Hematopoietic multipotent progenitor cell treated with erythropoietin and hydrocortisone succinate and interleukin-3 and kit ligand, for 17 days (in vitro differentiated cells): ENCODE results near the gene KCNJ4.

Experiments
- DNase-seq: peaks from one replicate; pipeline ENCODE4 v3.0.0-alpha.2; 2015; ENCODE audit warnings: low spot score

The KCNJ4 gene

DNA sequence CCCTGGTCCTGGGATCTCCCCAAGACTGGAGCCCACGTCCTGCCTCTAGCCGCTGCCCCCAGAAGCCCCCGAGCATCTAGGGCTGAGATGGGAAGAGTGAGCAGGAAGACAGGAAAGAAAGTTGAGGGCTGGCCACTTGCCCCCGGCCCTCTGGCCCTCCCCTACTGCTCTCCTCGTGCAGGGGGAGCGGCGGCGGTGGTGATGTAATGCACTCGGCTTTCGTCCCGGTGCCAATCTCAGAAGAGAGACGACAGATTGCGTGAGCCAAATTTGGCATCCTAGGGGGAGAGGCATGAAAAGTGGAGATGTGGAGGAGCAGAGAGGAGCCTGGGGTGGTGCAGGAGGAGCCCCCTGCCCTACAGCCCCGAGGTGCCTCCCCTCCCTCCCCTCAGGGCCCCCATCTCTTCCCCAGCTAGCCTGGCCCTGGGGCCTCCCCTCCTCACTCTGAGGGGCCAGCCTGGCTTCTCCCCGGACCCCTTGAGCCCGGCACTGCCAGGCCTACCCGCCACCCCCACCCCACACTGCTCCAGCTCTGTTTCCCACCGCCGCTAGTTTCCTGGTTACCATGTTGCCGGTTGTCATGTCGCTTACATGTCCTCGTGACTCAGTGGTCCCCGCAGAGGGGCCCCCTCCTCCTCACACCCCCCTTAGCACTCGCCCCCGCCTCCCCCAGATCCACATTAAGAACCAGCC, 2.5 kb downstream of the KCNJ4 start:
- no peak for DNase-seq

DNA sequence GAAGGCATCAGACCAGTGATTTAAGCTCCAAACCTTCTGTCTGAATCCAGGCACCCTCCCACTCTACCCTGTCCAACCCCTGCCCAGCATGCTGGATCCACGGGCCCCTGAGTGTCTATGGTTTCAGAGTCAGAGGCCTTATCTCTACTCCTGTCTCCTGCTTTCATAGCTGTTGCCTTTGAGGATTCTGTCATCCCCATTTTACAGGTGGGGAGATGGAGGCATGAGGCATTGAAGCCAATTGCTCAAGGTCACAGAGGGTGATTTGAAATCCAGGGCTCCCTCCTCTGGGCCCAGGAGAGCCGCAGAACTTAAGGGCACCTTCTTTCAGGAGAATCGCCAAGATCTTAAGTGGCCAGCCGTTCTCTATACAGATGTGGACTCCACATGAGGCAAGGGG, 3.1 kb downstream of the KCNJ4 start:
- DNase-seq = no peak

- DNase-seq = no peak
These were observed 3.6 kb downstream of the KCNJ4 start for GRCh38 chr22:38451404-38451803.

DNA sequence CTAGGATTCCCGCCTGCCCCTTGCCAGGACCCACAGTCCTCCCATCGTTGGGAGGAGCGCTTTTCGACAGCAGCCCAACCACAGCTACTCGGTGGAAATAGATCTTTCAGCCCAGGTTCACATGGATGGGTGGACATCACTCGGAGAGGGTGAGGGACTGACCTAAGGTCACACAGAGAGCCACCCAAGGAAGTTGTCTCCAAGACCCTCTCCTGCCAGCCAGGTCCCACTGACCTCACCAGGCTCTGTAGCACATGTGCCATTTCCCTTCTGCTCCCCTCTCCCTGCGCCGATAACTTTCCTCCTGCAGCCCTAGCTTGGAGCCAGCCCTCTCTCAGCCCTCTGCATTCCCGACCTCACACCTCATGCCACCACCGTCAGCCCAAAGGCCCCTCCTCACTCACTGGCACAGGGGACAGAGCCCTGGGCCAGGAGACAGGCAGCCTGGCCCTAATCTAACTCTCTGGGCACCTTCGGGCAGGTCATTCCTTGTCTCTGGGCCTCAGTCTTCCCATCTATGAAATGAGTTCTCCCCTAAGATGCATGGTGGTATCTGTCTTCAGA, 4.7 kb downstream of the KCNJ4 start:
- no peak for DNase-seq

GRCh38 chr22:38449776-38450175, 5.2 kb downstream of the KCNJ4 start:
- DNase-seq = no peak

DNA sequence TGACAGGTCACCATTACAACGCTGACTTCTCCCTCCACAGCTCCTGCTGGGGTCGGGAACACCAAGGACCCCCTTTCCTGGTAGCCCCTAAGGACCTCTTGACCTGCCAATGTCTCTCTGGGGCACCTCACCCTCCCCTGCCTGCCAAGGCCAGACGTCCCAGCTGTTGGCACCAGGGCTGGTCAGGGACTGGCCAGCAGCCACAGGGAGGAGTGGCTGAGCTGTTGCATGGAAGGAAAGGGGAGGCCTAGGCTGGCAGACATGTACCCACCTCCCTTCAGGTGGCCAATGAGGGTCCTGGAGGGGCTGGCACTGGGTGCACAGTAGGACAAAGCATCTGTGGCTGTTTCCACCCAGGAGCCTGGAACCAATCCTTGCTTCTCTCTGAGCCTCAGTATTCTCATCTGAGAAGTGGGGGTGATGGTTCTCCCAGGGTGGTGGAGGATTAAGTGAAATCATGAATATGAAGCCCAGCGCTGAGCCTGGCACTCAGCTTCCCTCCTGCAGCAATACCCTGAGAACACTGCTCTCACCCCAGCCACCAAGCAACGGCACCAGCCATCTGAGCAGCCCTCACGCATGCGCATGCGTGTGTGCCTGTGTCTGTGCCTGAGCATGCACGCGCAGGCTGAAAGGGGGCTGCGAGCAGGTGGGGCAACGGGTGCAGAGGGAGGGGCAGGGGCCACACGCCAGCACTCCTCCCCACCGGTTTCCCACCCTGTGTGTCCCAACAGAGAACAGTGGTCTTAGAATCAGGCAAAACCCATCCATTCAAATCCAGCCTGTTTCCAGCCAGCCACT, 5.9 kb downstream of the KCNJ4 start:
- no peak for DNase-seq

DNA sequence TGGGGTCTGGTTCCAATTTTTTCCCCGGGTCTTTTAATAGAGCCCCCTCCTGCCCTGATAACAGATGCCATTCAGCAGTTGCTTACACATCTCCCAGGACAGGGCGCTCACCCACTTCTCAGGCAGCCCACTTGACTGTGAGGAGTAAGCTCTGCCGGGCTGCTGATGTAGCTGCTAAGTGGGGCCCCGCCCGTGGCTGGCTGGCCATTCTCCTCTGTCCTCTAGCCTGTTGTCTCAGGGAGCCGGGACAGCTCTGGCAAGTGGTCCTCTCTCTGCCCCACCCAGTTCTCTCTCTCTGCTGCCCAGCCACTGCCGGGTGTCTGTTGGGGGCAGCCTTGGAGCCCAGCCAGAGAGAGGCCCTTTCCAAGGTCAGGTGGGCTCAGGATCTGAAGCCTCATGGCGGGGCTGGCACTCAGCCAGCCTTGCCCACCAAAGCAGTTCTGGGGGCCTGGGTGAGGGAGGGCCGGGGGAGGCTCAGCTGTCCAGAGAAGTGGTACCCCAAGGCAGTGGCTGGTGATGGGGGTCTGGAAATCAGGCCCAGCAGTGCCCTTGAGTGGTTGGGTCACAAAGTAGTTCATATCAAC, 8.9 kb downstream of the KCNJ4 start:
- DNase-seq = no peak

DNA sequence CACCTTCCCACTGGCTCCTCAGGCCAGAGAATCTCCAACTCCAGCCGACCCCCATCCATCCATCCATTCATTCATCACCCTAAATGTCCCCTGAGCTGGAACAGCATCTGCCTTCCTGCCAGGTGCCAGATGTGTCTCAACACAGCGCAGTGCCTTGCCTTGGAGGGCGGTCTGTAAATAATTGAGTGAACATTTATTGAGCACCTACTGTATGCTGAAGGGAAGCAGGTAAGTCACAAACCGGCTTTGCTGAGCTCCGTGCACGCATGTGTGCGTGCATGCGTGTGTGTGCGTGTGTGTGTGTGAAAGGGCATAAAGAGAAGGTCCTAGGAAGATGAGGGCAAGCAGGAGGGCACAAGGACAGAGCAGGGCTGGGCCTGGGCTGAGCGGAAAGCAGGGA, 10.2 kb downstream of the KCNJ4 start:
- no peak for DNase-seq

- no peak for DNase-seq
These were observed 11.1 kb downstream of the KCNJ4 start for GRCh38 chr22:38443628-38444521.

- no peak for DNase-seq
These were observed 11.9 kb downstream of the KCNJ4 start for GRCh38 chr22:38442967-38443627.

GRCh38 chr22:38441620-38442287, 13.2 kb downstream of the KCNJ4 start:
- DNase-seq = no peak

DNA sequence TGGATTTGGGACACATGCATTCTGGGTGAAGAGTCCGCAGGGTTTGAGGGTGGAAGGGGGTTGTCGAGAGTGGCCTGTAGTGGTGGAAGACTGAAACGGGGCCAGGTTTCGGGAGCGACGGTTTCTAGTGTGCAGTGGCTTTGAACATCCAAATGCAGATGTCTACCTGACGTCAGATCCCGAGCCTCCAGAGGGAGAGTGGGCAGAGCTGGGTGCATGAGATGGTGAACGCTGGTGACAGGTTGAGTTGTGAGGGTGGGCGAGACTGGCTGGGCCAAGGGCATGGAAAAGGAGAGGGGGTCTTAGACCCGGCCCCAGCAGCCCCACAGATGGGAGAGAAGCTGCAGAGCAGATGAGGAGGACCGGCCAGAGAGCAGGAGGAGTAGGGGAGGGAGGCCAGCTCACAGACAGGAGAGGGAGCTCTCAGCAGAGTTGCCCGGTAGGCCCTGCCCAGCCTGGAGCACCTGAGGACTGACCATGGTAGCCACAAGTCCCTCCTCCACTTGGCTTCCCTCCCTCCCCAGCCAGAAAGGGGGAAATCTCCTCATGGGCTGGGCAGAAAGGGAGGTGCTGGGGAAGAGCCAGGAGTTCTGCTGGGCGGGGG, 14.2 kb downstream of the KCNJ4 start:
- no peak for DNase-seq

DNA sequence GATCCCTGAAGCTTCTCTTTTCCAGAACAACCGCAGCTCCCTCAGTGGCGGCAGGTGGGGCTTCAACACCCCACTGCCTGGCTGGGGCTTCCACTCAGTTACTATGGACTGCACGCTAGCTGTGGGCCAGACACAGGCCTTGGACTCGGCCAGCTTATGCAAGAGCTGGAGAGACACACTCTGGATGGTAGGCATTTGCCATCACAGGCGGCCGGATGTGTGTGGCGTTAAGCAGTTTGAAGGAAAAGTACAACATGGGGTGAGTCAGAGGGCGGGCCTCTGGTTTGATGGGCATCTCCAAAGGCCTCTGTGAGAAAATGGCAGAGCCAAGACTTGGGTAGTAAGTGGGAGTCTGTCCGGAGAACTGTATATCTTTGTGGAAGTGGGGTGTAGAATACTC, 17.6 kb downstream of the KCNJ4 start:
- no peak for DNase-seq

- no peak for DNase-seq
These were observed 18.2 kb downstream of the KCNJ4 start for GRCh38 chr22:38436629-38437395.

DNA sequence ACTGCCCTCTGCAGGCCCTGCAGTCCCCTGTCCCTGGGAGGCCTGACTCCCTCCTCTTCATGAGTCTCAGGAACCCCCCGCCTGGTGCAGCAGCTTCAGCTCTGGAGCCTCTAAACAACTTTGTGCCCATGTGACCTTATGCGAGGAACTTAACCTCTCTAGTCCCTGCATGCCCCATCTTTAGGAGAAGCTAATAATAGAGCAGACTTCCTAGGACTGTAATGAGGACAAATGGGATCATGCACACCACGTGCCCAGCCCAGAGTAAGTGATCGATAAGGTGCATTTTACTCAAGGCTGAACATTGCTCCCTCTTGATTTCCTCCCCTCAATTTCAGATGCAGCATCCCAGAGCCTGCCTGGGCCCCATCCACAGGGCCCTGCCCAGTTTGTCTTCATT, 19.0 kb downstream of the KCNJ4 start:
- no peak for DNase-seq

DNA sequence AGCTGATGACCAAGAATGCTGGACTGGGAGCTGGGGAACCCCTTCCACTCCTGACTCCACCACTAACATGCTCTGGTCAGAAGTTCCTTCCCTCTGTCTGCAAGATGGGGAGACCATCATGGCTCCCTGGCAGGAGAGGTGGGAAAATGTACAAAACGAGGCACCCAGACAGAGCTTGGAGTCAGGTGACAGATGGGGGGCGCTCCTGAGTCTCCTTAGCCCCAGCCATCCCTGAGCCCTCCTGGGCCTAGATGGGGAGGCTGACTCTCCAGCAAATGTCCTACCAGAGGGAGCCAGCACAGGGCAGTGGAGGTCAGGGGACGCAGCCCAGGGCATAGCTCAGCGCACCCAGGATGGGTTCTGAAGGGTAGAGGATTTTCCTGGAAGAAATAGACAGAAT, 20.0 kb downstream of the KCNJ4 start:
- no peak for DNase-seq

DNA sequence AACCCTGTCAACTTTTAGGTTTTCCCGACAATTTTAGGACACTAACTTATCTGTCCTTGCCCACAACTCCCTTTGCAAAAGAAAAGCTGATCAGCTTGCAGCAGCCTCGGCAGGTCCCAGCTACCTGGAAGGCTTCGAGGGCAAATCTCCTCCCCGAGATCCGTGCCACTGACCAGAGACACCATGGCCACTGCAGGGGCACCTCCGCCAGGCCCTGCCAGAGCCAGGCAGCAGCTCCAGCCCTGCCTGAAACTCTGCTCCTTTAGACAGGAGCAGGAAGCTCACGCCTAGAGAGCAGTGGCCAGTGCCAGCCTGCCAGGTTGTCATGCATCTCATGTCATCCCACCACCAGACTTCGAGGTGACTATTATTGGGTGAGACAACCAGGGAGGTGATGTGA, 21.1 kb downstream of the KCNJ4 start:
- DNase-seq = no peak

DNA sequence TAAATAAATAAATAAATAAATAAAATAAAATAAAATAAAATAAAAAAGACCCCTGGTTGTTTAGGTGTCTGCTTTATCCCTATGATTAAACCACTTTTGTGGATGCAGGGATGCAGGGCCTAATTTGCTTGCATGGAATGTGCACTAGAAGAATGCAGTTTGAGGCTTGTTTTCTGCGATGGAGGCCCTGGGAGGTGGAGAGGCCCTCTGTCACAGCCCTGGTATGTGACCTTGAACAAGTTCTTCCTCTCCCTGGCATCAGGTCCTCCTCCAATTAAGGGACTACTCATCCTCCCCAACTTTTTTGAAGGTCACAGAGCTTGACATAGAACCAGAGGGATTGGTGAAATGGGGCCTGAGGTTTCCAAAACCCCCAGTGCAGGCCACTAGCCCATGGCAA, 22.7 kb downstream of the KCNJ4 start:
- no peak for DNase-seq

- no peak for DNase-seq
These were observed 23.6 kb downstream of the KCNJ4 start for GRCh38 chr22:38431266-38432010.
